Thyroid gland (tissue), 4 donors: ENCODE measurements around the gene GP1BA.

ENCODE experiments used
- CTCF ChIP-seq, 6 experiments: fragments of 200-600 bp in 3 of 6; fragments of 450-650 bp in 3 of 6; sonication (generic) in 3 of 6; IDR thresholded peaks; one replicate each; pipeline ENCODE4 v1.5.1; 2016 to 2019; ENCODE audit warnings: antibody characterized with exemption in 6 of 6, mild to moderate bottlenecking in 2 of 6, inconsistent platforms in 1 of 6, moderate library complexity in 1 of 6
- POLR2A ChIP-seq, 2 donors: fragments of 450-650 bp; IDR thresholded peaks; one replicate each; pipeline ENCODE4 v1.6.1; 2017; ENCODE audit warnings: antibody characterized with exemption in 2 of 2, mild to moderate bottlenecking in 2 of 2, moderate library complexity in 1 of 2

- TF ChIP-seq CTCF (IDR thresholded peaks at IDR 0.05) (no peak), POLR2A (IDR thresholded peaks at IDR 0.05) (no peak)
Observed at GRCh38 chr17:4931963-4932362, at the start of gene GP1BA.
